ENCODE measurements around the gene PRKAR1B.

Gene PRKAR1B

DNA sequence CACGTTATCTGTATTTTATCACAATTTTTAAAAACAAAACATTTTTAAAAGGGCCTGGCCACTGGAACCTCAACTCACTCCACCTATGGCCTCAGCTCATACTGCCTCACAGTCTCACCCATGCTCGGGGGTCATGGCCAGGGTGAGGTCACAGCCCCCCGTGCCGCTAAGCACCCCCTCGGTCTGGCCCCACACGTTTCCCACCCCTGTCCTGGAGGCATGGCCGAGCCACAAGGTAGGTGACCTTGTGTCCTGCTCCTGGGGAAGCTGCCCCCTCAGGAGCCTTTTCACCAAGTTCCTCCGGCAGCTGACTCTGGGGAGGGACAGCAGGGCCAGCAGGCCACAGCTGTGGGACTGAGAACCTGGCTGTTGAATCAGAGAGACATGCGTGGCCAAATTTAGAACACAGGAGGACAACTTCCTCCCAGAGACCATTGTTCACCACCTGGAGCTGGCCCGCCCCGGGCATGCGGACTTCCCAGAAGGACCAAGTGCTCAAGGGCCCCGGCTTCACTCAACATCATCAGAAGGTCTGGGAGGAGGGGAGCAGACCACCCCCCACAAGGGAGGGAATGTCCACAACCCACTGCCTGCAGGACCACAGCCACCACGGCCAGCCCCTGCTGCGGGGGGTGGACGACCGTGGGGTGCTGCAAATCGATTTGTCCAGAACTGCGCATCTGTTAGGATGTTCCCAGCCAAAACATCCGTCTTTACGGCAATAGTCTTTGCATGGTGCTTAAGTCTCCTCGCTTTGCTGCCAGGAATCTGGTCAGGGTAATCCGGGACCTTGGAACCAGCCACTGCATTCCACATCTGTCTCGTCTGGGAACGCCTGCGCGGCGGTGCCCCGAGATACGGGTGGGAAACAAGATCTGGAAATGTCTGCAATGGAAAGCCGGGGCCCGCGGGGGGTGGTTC lies 158.8 kb downstream of the PRKAR1B start:
- peak overlapping the region; percentile 50 for H3K4me2 ChIP-seq
- no peak for TF ChIP-seq Cebpa-rat (IDR thresholded peaks at IDR 0.05)
- H3K27ac ChIP-seq, result 0 out of 2 replicates have a peak overlapping the region, but pooled peaks have one; percentile 9

DNA sequence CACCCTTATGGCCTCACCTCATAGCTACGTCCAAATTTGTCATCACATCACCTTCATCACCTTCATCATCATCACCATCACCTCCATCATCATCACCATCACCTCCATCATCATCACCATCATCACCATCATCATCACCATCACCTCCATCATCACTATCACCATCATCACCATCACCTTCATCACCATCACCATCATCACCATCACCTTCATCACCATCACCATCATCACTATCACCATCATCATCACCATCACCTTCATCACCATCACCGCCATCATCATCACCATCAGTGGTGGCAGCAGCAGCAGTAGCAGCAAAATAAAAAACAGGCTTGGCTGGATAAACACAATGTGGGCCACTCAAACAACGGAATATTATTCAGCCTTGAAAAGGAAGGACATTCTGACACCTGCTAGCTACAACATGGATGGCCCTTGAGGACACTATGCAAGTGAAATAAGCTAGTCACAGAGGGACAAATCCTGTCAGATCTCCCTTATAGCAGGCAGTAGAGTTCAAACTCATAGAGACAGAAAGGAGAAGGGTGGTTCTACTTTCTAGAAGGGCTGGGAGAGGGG lies 159.7 kb downstream of the PRKAR1B start:
- no peak overlapping the region for H3K27ac ChIP-seq
- no peak overlapping the region for H3K9ac ChIP-seq
- no peak for TF ChIP-seq Cebpa-rat (IDR thresholded peaks at IDR 0.05)
- no peaks in the 10 kb centered on the region for H3K36me3 ChIP-seq
- no peak overlapping the region for H3K4me3 ChIP-seq
- H3K4me1 ChIP-seq, result peaks cover 35% of the 10 kb centered on the region
- 0 out of 2 replicates have a peak, but pooled peaks cover 7% of the 10 kb centered on the region for H4K20me1 ChIP-seq
- no peaks in the 10 kb centered on the region for H3K9me3 ChIP-seq
- H3K4me2 ChIP-seq, result no peak overlapping the region
- no peaks in the 10 kb centered on the region for H3K27me3 ChIP-seq

More for the DNA sequence above, 158.8 kb downstream of the PRKAR1B start:
- Histone ChIP-seq H3K27me3 (no peaks in the 10 kb centered on the region), H3K36me3 (no peaks in the 10 kb centered on the region), H3K4me3 (no peak overlapping the region), H3K4me1 (peaks cover 35% of the 10 kb centered on the region), H3K9ac (no peak overlapping the region), H4K20me1 (0 out of 2 replicates have a peak, but pooled peaks cover 1% of the 10 kb centered on the region), H3K9me3 (no peaks in the 10 kb centered on the region)

DNA sequence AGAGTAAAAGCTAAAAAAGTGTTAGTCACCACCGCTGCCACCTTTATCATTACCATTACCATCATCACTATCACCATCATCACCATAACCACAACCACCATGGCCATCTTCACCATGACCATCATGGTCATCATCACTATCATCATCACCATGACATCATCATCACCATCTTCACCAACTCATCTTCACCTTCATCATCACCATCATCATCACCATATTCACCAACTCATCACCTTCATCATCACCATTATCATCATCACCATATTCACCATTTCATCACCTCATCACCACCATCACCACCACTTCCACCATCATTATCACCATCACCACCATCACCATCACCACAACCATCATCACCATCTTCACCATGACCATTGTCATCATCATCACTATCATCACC lies 161.0 kb downstream of the PRKAR1B start:
- H3K27me3 ChIP-seq, result no peaks in the 10 kb centered on the region

DNA sequence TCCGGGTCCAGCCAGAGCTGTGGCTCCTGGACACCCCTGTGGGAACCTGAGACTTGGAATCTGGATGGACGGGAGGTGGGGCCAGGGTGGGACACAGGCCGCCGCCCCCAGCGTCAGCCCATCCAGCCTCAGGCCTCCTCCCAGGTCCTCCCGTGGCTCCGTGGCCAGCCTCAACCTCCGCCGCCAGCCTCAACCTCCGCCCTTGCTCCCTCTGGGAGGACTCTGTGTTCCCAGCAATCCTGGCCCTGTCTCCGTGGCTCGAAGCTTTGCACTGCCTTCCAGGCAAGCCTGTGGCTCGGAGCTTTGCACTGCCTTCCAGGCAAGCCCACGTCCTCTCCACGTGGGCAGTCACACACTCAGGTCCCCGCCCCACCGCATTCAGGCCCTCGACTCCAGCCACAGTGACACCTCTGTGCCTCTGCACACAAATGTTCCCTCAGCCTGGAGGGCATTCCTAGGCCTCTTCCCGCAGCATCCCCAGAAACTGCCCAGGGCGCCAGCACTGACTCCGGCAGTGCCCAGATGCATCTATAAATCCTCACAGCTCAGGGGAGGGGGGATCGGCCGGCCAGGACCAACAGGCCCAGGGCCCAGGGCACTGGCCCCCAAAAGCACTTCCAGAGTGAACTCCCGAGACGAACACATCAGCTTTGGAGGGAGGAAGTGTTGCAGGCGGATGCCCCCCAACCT lies 162.8 kb downstream of the PRKAR1B start:
- Histone ChIP-seq H3K4me1 (peaks cover 28% of the 10 kb centered on the region), H3K27ac (no peak overlapping the region), H3K9me3 (no peaks in the 10 kb centered on the region), H3K4me2 (no peak overlapping the region), H3K36me3 (no peaks in the 10 kb centered on the region), H3K27me3 (no peaks in the 10 kb centered on the region), H4K20me1 (0 out of 2 replicates have a peak, but pooled peaks cover 7% of the 10 kb centered on the region), H3K9ac (no peak overlapping the region), H3K4me3 (no peak overlapping the region)
- no peak for TF ChIP-seq Cebpa-rat (IDR thresholded peaks at IDR 0.05)

More for the DNA sequence above, 161.0 kb downstream of the PRKAR1B start:
- H3K4me2 ChIP-seq, result no peak overlapping the region
- H3K9me3 ChIP-seq, result no peaks in the 10 kb centered on the region
- H3K4me3 ChIP-seq, result no peak overlapping the region
- 0 out of 2 replicates have a peak, but pooled peaks cover 7% of the 10 kb centered on the region for H4K20me1 ChIP-seq
- no peak overlapping the region for H3K9ac ChIP-seq
- H3K27ac ChIP-seq, result no peak overlapping the region
- H3K4me1 ChIP-seq, result peaks cover 31% of the 10 kb centered on the region
- TF ChIP-seq Cebpa-rat (IDR thresholded peaks at IDR 0.05), result no peak
- no peaks in the 10 kb centered on the region for H3K36me3 ChIP-seq

DNA sequence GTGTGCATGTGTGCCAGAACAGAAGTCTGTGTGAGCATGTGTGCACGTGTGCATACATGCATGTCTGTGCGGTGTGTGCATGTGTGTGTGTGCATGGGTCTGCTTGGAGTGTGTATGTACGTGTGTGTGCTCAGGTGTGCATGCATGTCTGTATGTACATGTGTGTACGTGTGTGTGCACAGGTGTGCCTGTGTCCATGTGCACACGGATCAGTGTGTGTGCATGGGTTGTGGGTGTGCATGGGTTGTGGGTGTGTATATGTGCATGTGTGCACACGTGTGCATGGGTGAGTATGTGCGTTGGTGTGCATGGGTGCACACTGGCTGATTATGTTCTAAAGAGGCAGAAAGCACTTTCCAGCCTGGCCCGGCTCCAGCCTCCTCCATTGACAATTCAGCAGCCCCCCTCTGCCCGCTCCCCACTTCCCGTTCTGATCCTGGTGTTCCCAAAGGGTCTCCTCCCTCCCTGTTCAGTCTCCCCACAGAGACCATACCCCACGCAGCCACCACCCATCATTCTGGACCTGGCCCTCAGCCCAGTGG lies 163.4 kb downstream of the PRKAR1B start:
- peaks cover 28% of the 10 kb centered on the region for H3K4me1 ChIP-seq
- 0 out of 2 replicates have a peak, but pooled peaks cover 7% of the 10 kb centered on the region for H4K20me1 ChIP-seq
- no peaks in the 10 kb centered on the region for H3K27me3 ChIP-seq
- no peak overlapping the region for H3K4me2 ChIP-seq
- no peak overlapping the region for H3K4me3 ChIP-seq
- no peak overlapping the region for H3K9ac ChIP-seq
- no peak for TF ChIP-seq Cebpa-rat (IDR thresholded peaks at IDR 0.05)
- H3K36me3 ChIP-seq, result no peaks in the 10 kb centered on the region
- H3K9me3 ChIP-seq, result no peaks in the 10 kb centered on the region
- H3K27ac ChIP-seq, result no peak overlapping the region

DNA sequence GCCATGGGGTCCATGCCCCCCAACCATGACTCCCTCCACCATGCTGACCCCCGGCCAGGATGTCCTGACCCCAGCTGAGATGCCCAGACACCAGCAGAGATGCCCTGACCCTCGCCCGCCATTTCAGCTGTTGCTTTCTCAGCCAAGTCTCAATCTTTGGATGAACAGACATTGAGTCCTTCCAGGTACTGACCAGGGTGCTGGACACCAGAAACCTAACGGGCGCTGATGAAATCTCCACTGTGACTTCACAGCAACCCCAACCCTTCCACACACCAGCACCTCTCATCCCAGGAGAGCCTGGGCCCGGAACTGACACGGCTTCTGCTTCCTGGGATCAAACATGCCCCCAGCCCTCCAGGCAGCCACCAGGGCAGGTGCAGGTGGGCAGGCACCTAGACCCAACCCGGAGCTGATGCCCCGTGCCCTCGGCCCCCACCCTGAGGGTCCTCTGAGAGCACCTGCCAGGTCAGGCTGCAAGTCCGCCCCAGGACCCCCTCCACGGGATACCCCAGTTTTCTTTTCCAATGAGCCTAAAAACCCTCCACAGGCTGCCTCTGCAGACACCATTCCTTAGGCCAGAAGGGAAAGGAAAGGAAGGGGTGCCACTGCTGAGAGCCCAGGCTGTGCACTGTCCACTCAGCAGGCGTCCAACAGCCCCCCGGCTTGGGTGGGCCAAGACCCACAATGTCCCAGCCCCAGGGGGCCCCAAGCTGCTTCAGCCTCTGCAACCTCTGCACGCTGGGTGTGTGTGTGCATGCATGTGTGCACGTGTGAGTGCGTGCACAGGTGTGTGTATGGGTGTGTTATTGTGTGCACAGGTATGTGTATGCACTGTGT lies 164.1 kb downstream of the PRKAR1B start:
- Histone ChIP-seq H3K9ac (no peak overlapping the region), H3K27me3 (no peaks in the 10 kb centered on the region), H3K4me1 (peaks cover 22% of the 10 kb centered on the region), H3K27ac (no peak overlapping the region), H3K9me3 (no peaks in the 10 kb centered on the region), H4K20me1 (0 out of 2 replicates have a peak, but pooled peaks cover 7% of the 10 kb centered on the region), H3K4me3 (no peak overlapping the region), H3K4me2 (peak overlapping the region; percentile 64), H3K36me3 (no peaks in the 10 kb centered on the region)
- TF ChIP-seq Cebpa-rat (IDR thresholded peaks at IDR 0.05), result no peak

DNA sequence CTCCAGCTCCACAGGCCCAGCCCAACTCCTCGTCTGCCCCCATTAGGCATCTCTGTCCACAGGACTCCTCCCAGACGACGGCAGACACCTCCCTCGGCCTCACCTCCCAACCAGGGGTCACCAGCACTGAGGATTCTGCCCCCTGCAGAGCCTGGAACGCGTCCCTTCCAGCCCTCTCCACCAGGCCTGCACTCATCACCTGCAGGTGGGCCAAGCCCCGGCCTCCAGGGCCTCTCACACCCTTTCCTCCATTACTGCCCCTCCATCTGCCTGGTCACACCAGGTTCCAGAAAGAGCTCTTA lies 164.8 kb downstream of the PRKAR1B start:
- Histone ChIP-seq H3K27me3 (no peaks in the 10 kb centered on the region), H3K4me1 (peaks cover 20% of the 10 kb centered on the region), H3K9ac (no peak overlapping the region), H3K36me3 (no peaks in the 10 kb centered on the region), H3K27ac (no peak overlapping the region), H3K9me3 (no peaks in the 10 kb centered on the region), H3K4me2 (peak overlapping the region; percentile 64), H4K20me1 (0 out of 2 replicates have a peak, but pooled peaks cover 7% of the 10 kb centered on the region), H3K4me3 (no peak overlapping the region)
- no peak for TF ChIP-seq Cebpa-rat (IDR thresholded peaks at IDR 0.05)

DNA sequence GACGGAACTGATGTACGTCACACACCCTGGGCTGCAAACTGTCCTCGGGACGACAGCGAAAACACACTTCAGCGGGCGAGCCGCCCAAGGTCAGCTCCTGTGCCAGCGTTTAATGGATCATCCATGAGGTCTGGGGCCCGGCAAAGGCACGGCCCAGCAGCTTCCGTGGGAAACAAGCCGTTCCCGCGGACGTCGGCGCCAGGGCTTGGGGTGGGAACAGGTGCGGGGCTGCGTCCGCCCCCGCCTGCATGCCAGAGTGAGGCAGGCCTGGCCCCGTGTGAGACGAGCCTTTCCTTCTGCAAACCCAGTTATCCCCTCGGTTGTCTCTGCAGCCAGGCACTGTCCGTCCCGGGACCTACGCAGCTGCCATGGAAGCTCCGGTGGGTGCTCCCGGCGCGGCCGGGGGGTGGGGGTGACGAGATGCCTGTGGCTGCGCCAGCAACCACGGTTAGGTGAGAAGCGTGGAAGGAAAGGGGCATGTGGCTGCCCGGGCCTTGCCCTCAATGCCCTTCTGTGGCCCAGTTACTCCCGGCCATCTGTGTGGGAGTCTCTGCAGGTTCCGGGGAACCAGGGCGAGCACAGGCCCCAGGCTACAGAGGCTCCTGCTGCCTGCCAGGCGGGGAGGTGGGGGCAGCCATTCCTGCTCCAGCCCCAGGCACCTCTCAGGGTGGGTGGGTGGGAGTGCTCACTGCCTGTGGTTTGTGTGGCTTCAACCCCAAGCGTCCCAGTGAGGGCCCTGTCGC lies 165.3 kb downstream of the PRKAR1B start:
- no peak overlapping the region for H3K9ac ChIP-seq
- no peak overlapping the region for H3K4me3 ChIP-seq

More for the DNA sequence above, 165.3 kb downstream of the PRKAR1B start:
- no peaks in the 10 kb centered on the region for H3K9me3 ChIP-seq
- H3K4me1 ChIP-seq, result peaks cover 20% of the 10 kb centered on the region
- H4K20me1 ChIP-seq, result 0 out of 2 replicates have a peak, but pooled peaks cover 7% of the 10 kb centered on the region
- H3K27ac ChIP-seq, result no peak overlapping the region
- TF ChIP-seq Cebpa-rat (IDR thresholded peaks at IDR 0.05), result no peak
- H3K4me2 ChIP-seq, result peak overlapping the region; percentile 64
- no peaks in the 10 kb centered on the region for H3K27me3 ChIP-seq
- H3K36me3 ChIP-seq, result no peaks in the 10 kb centered on the region

Measured in BLaER1 (cell line).